ENCODE measurements around the gene CIDEB.
A peak's percentile ranks its signal among the peaks of the same experiment; 100 is the strongest.

The CIDEB gene

GRCh38 chr14:24269910-24270536 lies 37.8 kb downstream of the CIDEB start:
- no peak for DNase-seq (ENCODE audit: low spot score)

GRCh38 chr14:24269368-24269767 lies 38.4 kb downstream of the CIDEB start:
- no peak for DNase-seq (ENCODE audit: low spot score)

- no peak for DNase-seq (ENCODE audit: low spot score)
Measured at GRCh38 chr14:24268225-24268624, 39.6 kb downstream of the CIDEB start.

- no peak for DNase-seq (ENCODE audit: low spot score)
Measured at GRCh38 chr14:24267516-24267915, 40.3 kb downstream of the CIDEB start.

- no peak for DNase-seq (ENCODE audit: low spot score)
Measured at GRCh38 chr14:24266344-24267244, 41.2 kb downstream of the CIDEB start.

GRCh38 chr14:24264298-24264697 lies 43.5 kb downstream of the CIDEB start:
- no peak for DNase-seq (ENCODE audit: low spot score)

GRCh38 chr14:24263848-24264247 lies 43.9 kb downstream of the CIDEB start:
- DNase-seq (ENCODE audit: low spot score): no peak

DNA sequence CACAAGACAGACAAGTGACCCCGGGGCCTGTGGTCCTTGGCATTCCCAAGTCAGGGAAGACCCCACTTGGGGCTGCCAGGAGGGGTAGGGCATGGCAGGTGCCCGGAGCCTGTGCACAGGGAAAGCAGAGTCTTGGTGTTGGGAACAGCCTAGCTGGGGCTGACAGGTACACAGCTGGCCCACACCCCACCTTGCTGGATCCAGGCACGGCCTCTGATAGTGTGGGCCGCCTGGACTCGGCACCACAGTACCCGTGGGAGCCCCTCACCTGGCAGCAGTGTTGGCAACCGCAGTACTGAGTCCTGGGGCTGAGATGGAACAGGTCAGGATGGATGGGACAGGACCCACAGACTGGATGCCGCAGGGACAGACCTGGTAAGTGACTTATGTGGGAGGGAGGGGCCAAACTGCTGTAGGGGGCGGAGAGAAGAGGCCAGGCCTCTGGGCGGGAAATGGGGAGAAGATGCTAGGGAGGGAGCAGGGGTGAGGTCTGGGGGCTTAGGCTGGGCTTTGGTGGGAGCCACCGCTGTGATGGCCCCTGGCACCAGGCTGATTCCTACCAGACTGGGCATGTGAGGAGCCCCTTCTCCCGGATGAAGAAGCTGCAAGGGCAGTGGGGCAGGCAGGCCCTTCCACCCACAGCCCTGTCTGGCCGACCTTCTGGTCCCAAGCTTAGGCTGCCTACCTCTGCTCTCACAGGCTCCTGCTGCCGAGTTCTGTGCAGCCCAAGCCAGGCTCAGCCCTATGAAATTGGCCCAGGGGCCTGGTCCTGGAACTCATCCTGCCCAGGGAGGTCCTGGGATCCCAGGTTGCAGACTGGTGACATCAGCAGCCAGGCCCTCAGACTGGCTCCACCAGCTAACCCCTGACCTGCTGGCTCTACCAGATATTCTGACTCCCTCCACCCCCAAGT lies 44.7 kb downstream of the CIDEB start, which contains the start of gene TGM1:
Gene TGM1 (minus strand): TSS at position 357 of the 913 bp plus-strand sequence. CDS start 825 bp downstream, outside the sequence.
- no peak for DNase-seq (ENCODE audit: low spot score)

- no peak for DNase-seq (ENCODE audit: low spot score)
Measured at GRCh38 chr14:24261969-24262327, 45.8 kb downstream of the CIDEB start.

DNA sequence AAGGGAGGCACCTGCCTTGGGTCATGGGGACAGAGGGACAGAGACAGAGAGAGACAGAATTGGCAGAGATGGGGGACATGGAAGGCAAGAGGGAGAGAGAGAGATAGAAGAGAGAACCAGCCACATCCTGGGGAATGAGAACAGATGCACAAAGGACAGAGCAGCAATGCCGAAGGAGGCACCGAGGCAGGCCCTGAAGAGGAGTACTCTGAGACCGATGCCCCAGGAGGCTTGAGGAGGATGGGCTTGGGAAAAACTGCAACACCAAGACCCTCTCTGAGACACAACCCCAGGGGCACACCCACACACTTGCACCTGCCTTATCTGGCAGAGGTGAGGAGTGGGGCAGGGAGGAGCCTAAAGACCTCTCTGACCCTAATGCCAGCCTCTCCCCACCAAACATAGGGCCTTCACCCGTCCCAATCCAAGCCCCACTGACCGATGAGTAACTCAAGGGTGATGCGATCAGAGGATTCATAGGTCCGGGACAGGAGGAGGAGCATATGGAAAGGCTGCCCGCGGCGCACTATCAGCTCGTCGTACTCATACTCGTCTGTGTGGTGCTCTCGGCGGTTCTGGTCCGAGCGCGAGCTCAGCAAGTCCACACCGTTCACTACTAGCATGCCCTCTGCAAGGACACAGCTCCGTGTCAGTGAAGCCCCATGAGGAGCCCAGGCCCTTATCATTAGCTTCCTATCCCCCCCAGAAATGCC lies 46.4 kb downstream of the CIDEB start:
- no peak for DNase-seq (ENCODE audit: low spot score)

DNA sequence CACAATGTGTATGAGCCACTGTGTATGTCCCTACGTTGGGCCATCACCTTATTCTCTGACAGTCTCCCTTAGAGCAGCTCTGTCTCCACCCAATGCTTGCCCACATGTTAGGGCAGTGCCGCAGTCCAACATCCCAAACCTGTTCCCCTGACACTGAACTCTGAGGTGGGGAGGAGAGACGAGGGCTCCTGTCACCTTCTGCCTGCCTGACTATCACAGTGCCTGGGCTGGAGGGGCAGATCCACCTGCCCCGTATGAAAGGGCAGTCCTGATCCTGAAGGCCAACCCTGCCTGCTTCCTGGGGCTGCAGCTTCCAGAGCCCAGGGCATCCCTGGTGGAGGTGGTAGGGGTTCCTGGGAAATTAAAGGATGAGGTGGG lies 47.0 kb downstream of the CIDEB start:
- DNase-seq (ENCODE audit: low spot score): no peak

- DNase-seq (ENCODE audit: low spot score): no peak
Measured at GRCh38 chr14:24260026-24260779, 47.6 kb downstream of the CIDEB start.

GRCh38 chr14:24259282-24260025 lies 48.3 kb downstream of the CIDEB start:
- DNase-seq (ENCODE audit: low spot score): peak; percentile 15

GRCh38 chr14:24258548-24259265 lies 49.1 kb downstream of the CIDEB start:
- DNase-seq (ENCODE audit: low spot score): no peak

- no peak for DNase-seq (ENCODE audit: low spot score)
Measured at GRCh38 chr14:24258119-24258518, 49.7 kb downstream of the CIDEB start.

DNA sequence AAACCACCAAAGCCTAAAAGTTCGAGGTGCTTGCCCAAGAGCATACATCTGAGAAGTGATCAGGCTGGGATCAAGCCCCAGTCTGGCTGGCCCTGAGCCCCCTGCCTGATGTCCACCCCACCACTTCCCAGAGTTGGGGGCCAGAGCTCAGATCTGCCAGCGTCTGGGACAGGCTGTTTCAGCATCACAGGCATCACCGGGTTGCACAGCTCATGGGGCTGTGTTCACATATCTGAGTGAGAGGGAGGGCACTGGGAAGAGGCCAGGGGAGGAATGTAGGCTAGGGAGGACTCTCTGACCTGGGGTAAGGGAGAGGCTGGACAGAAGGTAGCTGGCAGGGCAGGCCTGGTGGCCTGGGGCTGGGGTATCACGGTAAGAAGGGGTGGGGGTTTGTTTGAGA lies 50.8 kb downstream of the CIDEB start:
- DNase-seq (ENCODE audit: low spot score): no peak

DNA sequence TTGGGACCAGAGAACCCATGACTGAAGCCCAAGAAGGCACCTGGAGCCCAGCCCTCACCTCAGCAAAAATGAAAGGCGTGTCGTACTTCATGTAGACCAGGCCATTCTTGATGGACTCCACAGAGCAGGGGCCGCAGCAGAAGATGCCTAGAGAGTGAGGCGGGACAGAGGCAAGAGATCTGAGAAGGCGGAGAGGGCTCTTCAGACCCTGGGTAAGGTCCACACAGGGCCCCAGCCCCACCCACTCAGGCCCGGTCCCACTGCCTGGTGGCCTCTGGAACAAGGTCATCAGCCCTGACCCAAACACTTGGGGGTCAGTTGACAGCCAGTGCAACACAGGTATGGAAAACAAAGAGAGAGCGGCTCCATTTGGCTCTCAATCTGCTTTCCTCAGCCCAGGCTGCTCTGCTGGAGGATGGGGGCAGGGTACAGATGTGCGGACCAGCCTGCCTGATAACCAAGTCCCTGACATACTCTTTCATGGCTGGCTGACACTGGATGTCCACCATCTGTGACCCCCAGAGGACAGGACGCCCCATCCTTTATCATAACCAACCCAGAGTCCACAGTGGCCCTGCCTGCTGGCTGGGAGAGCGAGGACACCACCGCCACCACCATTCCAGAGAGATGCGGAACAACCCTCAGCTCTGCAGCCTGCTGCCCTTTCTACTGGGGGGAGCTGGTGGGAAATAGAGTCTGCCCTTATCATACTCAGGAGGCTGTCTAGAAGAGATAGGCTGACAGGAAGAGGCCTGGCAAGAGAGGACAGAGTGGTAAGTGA lies 51.7 kb downstream of the CIDEB start:
- DNase-seq (ENCODE audit: low spot score): no peak

GRCh38 chr14:24255438-24255837 lies 52.3 kb downstream of the CIDEB start:
- DNase-seq (ENCODE audit: low spot score): no peak

All from kidney tubule cell (primary cell).